OCI-M2 (cell line): ENCODE measurements around the gene ANKIB1.
"Not testable (repeated sequence)": the region's sequence is repeated elsewhere in the genome, so short reads cannot be mapped to it uniquely, and the experiment has no call there.

Source experiments
- DNase-seq: peaks from one replicate; lab custom pipeline; 2025; ENCODE audit not compliant: unreplicated experiment; lab: John Stamatoyannopoulos, UW

The ANKIB1 gene

GRCh38 chr7:92442720-92443119 lies 196.9 kb downstream of the ANKIB1 start:
- not testable (repeated sequence) for DNase-seq

GRCh38 chr7:92446869-92447344 lies 201.1 kb downstream of the ANKIB1 start:
- no peak for DNase-seq

GRCh38 chr7:92447345-92448204 lies 201.8 kb downstream of the ANKIB1 start, which contains the start of gene GATAD1:
Gene GATAD1, plus strand, starts transcription at chr7:92447482. Its CDS starts 248 bp downstream, at chr7:92447730.
- DNase-seq, result peak; percentile 50

- DNase-seq, result no peak
Measured at GRCh38 chr7:92448205-92448747, 202.5 kb downstream of the ANKIB1 start.
